GM23248 (cell line): Measurements from ENCODE around the gene ATG10. TPM values are rescaled to one million over a fixed set of nuclear protein-coding genes. Genes with fewer than 3 reads are reported as not detected.
"Not testable (repeated sequence)": the region's sequence is repeated elsewhere in the genome, so short reads cannot be mapped to it uniquely, and the experiment has no call there.

Experiments
- DNase-seq: peaks from one replicate; pipeline ENCODE4 v3.0.0-alpha.2; 2015
- H2AFZ ChIP-seq: fragments of 200-600 bp; sonication (generic); 2 replicates; pipeline ENCODE4 v1.6.1; 2016; ENCODE audit warnings: antibody characterized with exemption
- H3F3A ChIP-seq: fragments of 200-600 bp; sonication (generic); 2 replicates; pipeline ENCODE4 v1.6.1; 2016; ENCODE audit warnings: mild to moderate bottlenecking, antibody characterized with exemption, mixed run types; ENCODE audit not compliant: insufficient read depth
- H3K27ac ChIP-seq: fragments of 200-600 bp; sonication (generic); 2 replicates; pipeline ENCODE4 v1.5.1; 2016; ENCODE audit warnings: mild to moderate bottlenecking
- H3K27me3 ChIP-seq: fragments of 200-600 bp; sonication (generic); replicated peaks from 2 replicates; pipeline ENCODE4 v1.6.1; 2016; ENCODE audit warnings: mild to moderate bottlenecking; ENCODE audit not compliant: insufficient read depth
- H3K36me3 ChIP-seq: fragments of 200-600 bp; sonication (generic); 2 replicates; pipeline ENCODE4 v1.6.1; 2016; ENCODE audit warnings: low read depth, mild to moderate bottlenecking
- H3K4me1 ChIP-seq: fragments of 200-600 bp; sonication (generic); 2 replicates; pipeline ENCODE4 v1.6.1; 2016; ENCODE audit warnings: mild to moderate bottlenecking; ENCODE audit not compliant: insufficient read depth
- H3K4me2 ChIP-seq: fragments of 200-600 bp; sonication (generic); one replicate; pipeline ENCODE4 v1.6.1; 2016; ENCODE audit warnings: mild to moderate bottlenecking; ENCODE audit not compliant: unreplicated experiment
- H3K4me3 ChIP-seq: fragments of 200-600 bp; sonication (generic); 2 replicates; pipeline ENCODE4 v1.5.1; 2016; ENCODE audit warnings: mild to moderate bottlenecking
- H3K79me2 ChIP-seq: fragments of 200-600 bp; sonication (generic); 2 replicates; pipeline ENCODE4 v1.6.1; 2016; ENCODE audit warnings: mild to moderate bottlenecking; ENCODE audit not compliant: insufficient read depth
- H3K9ac ChIP-seq: fragments of 200-600 bp; sonication (generic); 2 replicates; pipeline ENCODE4 v1.6.1; 2016; ENCODE audit warnings: mild to moderate bottlenecking
- H3K9me2 ChIP-seq: fragments of 200-600 bp; sonication (generic); 2 replicates; pipeline ENCODE4 v1.6.1; 2016; ENCODE audit warnings: mixed run types, mild to moderate bottlenecking, moderate library complexity; ENCODE audit not compliant: insufficient read depth
- H3K9me3 ChIP-seq: fragments of 200-600 bp; sonication (generic); one replicate; pipeline ENCODE4 v1.6.1; 2017; ENCODE audit warnings: low read depth
- H4K20me1 ChIP-seq: fragments of 200-600 bp; sonication (generic); 2 replicates; pipeline ENCODE4 v1.6.0; 2016; ENCODE audit not compliant: insufficient read depth
- EZH2 ChIP-seq: fragments of 200-600 bp; sonication (generic); IDR thresholded peaks from 2 replicates; pipeline ENCODE4 v1.6.1; 2018; ENCODE audit warnings: antibody characterized with exemption, mild to moderate bottlenecking; ENCODE audit not compliant: insufficient read depth, poor library complexity, severe bottlenecking
- EZH2phosphoT487 ChIP-seq: fragments of 200-600 bp; sonication (generic); IDR thresholded peaks from 2 replicates; pipeline ENCODE4 v1.6.1; 2018; ENCODE audit warnings: antibody characterized with exemption, moderate library complexity, mild to moderate bottlenecking, low read depth; ENCODE audit not compliant: insufficient read depth
- WGBS, 2 experiments: methylation state at CpG; one replicate each; pipeline ENCODE4 v1.1.6; 2015 to 2017; ENCODE audit warnings: low lambda C conversion rate in 2 of 2, low coverage in 1 of 2; ENCODE audit errors: missing lambda C conversion rate in 2 of 2; 5-methylcytosine and 5-hydroxymethylcytosine counted together
- in situ Hi-C: fragments of 300-500 bp; cut with MboI; formaldehyde crosslinking; loops from 2 replicates; pipeline ENCODE4 v1.15.0; 2020
- polyA plus RNA-seq: library from polyadenylated mRNA; unstranded; fragments of >200 nt; fragmentation: Nextera tagmentation; extraction: Ambion mirVana; gene quantifications from 2 replicates; pipeline ENCODE4 v1.2.1, GENCODE V29; 2016
- total RNA-seq: library from RNA; depleted of rRNA; stranded (reverse); fragments of >200 nt; shearing (Covaris generic); gene quantifications from 2 replicates; pipeline ENCODE4 v1.2.3, GENCODE V29; 2014

The ATG10 gene
- total and polyA plus RNA-seq, 2 experiments from 2014 or later, result 6.5 to 9.0 TPM

DNA sequence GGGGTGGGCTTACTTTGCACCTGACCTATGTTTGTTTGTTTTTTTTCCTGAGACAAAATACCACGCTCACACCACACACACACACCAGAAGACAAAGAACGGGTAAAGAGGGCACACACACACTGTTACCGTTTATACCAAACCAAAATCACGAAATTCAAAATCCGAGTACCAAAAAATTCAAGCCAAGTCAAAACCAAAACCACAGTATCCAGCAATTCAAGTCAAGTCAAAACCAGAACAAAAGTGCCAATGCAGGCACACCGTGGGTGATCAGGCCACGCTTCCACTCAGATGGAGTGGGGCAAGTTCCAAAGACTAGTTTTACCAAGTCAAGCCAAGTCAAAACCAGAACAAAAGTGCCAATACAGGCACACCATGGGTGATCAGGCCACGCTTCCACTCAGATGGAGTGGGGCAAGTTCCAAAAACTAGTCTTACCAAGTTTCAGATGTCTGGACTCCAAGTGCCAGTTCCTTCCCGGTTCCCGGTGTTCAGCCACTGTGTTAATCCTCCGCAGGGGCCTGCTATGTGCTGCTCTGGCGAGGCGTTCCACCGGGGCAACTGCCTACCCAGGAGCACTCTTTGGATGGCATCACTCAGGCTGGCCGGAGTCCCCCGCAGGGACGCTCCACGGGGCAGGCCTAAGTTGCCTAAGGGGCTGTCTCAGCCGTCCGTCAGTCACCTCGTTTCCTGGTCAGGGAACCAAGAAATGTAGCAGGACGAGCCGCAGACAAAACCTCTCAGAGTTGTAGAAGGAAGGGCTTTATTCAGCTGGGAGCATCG, 300.9 kb downstream of the ATG10 start:
- peaks cover 37% of the 10 kb centered on the region for H3F3A ChIP-seq
- peaks cover 39% of the 10 kb centered on the region for H3K79me2 ChIP-seq
- H4K20me1 ChIP-seq, H3K9me2 ChIP-seq, H3K9ac ChIP-seq, DNase-seq, H3K4me3 ChIP-seq, H3K27ac ChIP-seq, H2AFZ ChIP-seq, H3K4me2 ChIP-seq, H3K9me3 ChIP-seq, H3K27me3 ChIP-seq, in situ Hi-C loops: not testable (repeated sequence)
- H3K36me3 ChIP-seq, result peaks cover 27% of the 10 kb centered on the region
- WGBS, 2 experiments, result 90 to 93% methylated on average over 21 to 24 of the region's 24 CpGs
- H3K4me1 ChIP-seq, result peaks cover 14% of the 10 kb centered on the region

- H3K27ac ChIP-seq, H3K4me3 ChIP-seq, H3K4me2 ChIP-seq, DNase-seq, H3K9me2 ChIP-seq, H2AFZ ChIP-seq, H3K9me3 ChIP-seq, H3K27me3 ChIP-seq, in situ Hi-C loops, H4K20me1 ChIP-seq, H3K9ac ChIP-seq: not testable (repeated sequence)
- H3K79me2 ChIP-seq, result peaks cover 45% of the 10 kb centered on the region
- peaks cover 37% of the 10 kb centered on the region for H3F3A ChIP-seq
- H3K4me1 ChIP-seq, result peaks cover 14% of the 10 kb centered on the region
- 51 to 72% methylated on average over 4 of the region's 4 CpGs for WGBS, 2 experiments
- H3K36me3 ChIP-seq, result peaks cover 24% of the 10 kb centered on the region
Observed at GRCh38 chr5:82273426-82273825, 301.6 kb downstream of the ATG10 start.

DNA sequence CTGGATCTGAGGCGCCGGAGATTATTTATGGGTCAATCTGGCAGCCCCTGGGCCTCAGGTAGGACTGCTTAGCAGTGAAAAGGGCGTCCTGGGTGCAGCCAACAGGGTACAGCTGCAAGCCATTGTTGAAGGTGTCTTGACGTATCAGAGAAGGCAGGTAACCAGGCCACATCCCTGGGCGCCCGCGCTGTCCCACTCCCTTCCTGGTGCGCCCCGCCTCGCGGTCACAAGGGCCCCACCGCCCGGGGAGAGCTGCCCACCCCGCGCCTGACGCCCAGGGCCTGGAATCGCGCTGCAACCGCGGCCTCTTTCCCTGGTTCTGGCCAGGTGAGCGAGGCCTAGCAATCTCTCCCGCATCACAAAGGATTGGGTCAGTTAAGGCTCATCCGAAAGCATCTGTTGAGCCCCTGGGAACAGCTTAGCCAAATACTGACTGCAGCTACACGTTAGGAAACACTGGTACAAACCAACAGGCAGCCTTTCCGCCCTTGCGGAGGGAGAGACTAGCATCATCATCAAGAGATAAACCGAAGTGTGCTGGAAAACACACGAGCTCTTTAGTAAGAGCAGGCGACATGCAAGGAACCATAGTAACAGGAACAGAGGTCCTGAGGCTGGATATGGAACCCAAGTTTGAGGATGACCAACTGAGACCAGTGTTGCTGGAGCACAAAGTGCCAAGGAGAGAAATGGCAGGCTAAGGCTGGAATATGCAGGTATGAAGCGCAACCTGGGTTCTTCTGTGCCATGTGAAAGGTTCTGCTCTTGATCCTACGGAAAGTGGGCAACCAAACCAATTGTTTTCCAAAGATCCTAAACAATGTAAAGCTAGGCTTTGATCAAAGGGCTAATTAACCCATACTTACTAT, 302.8 kb downstream of the ATG10 start:
- TF ChIP-seq EZH2, result no peak
- TF ChIP-seq EZH2phosphoT487, result no peak
- 85 to 91% methylated on average over 25 to 31 of the region's 31 CpGs for whole genome bisulfite sequencing, 2 experiments

GRCh38 chr5:82275216-82275664, 303.4 kb downstream of the ATG10 start:
- Histone ChIP-seq H3K9me3 (no peaks in the 10 kb centered on the region), H3K9me2 (no peaks in the 10 kb centered on the region), H3K27ac (0 out of 2 replicates have a peak overlapping the region, but pooled peaks have one; percentile 2), H3K4me3 (no peak overlapping the region), H3K9ac (no peak overlapping the region), H3K36me3 (peaks cover 24% of the 10 kb centered on the region), H3K27me3 (no peaks in the 10 kb centered on the region), H3K79me2 (peaks cover 46% of the 10 kb centered on the region), H4K20me1 (no peaks in the 10 kb centered on the region), H3K4me2 (no peak overlapping the region), H3K4me1 (peaks cover 14% of the 10 kb centered on the region), H2AFZ (no peak overlapping the region), H3F3A (peaks cover 37% of the 10 kb centered on the region)
- TF ChIP-seq EZH2phosphoT487, result no peak
- in situ Hi-C loops, result no loop called here
- WGBS, 2 experiments, result 98 to 100% methylated on average over 1 of the region's 1 CpG
- no peak for DNase-seq

More for the DNA sequence above, 302.8 kb downstream of the ATG10 start:
- no peak overlapping the region for H2AFZ ChIP-seq
- H3K36me3 ChIP-seq, result peaks cover 24% of the 10 kb centered on the region
- peaks cover 14% of the 10 kb centered on the region for H3K4me1 ChIP-seq
- H3F3A ChIP-seq, result peaks cover 37% of the 10 kb centered on the region
- H3K9me3 ChIP-seq, result no peaks in the 10 kb centered on the region
- in situ Hi-C loops, result no loop called here
- no peaks in the 10 kb centered on the region for H3K27me3 ChIP-seq
- H3K27ac ChIP-seq, result no peak overlapping the region
- no peak overlapping the region for H3K9ac ChIP-seq
- H3K79me2 ChIP-seq, result peaks cover 46% of the 10 kb centered on the region
- no peak overlapping the region for H3K4me2 ChIP-seq
- H4K20me1 ChIP-seq, result no peaks in the 10 kb centered on the region
- no peaks in the 10 kb centered on the region for H3K9me2 ChIP-seq
- no peak overlapping the region for H3K4me3 ChIP-seq
- no peak for DNase-seq
